SJCRH30 (cell line): ENCODE measurements around the gene MAPK12. TPM values are rescaled to one million over a fixed set of nuclear protein-coding genes. Genes with fewer than 3 reads are reported as not detected.
"Not testable (repeated sequence)": the region's sequence is repeated elsewhere in the genome, so short reads cannot be mapped to it uniquely, and the experiment has no call there.

ENCODE experiments used
- DNase-seq, 2 experiments: peaks; one replicate each; pipeline ENCODE4 v3.0.0-alpha.2; 2015 to 2020
- H3K27ac ChIP-seq: fragments of 250-450 bp; sonication (Bioruptor Pico); 2 replicates; pipeline ENCODE4 v1.5.1; 2020; ENCODE audit warnings: mild to moderate bottlenecking, moderate library complexity
- H3K27me3 ChIP-seq: fragments of 250-450 bp; sonication (Bioruptor Pico); 2 replicates; pipeline ENCODE4 v1.5.1; 2020; ENCODE audit warnings: mild to moderate bottlenecking, moderate library complexity
- H3K36me3 ChIP-seq: fragments of 250-450 bp; sonication (Bioruptor Pico); 2 replicates; pipeline ENCODE4 v1.5.1; 2020; ENCODE audit warnings: mild to moderate bottlenecking, moderate library complexity
- H3K4me1 ChIP-seq: fragments of 250-450 bp; sonication (Bioruptor Pico); 2 replicates; pipeline ENCODE4 v1.5.1; 2020; ENCODE audit warnings: mild to moderate bottlenecking, moderate library complexity
- H3K4me3 ChIP-seq: fragments of 250-450 bp; sonication (Bioruptor Pico); 2 replicates; pipeline ENCODE4 v1.5.1; 2020; ENCODE audit warnings: mild to moderate bottlenecking, moderate library complexity
- H3K9me3 ChIP-seq: fragments of 250-450 bp; sonication (Bioruptor Pico); replicated peaks from 2 replicates; pipeline ENCODE4 v1.5.1; 2020; ENCODE audit warnings: mild to moderate bottlenecking, moderate library complexity
- total RNA-seq: library from RNA; depleted of rRNA; stranded (reverse); fragments of >200 nt; shearing (Covaris generic); gene quantifications from 2 replicates; pipeline ENCODE4 v1.2.3, GENCODE V29; 2014; rRNA removed

Gene MAPK12
- total RNA-seq, 1 experiment from 2014 or later, result 54.0 TPM

- Histone ChIP-seq H3K36me3 (peaks cover 35% of the 10 kb centered on the region), H3K9me3 (no peaks in the 10 kb centered on the region), H3K4me1 (no peaks in the 10 kb centered on the region), H3K27ac (no peak overlapping the region), H3K27me3 (no peaks in the 10 kb centered on the region), H3K4me3 (no peak overlapping the region)
- DNase-seq, result no peak
These were observed 53.9 kb downstream of the MAPK12 start for GRCh38 chr22:50207383-50208140.

- H3K36me3 ChIP-seq, result peaks cover 27% of the 10 kb centered on the region
- H3K27ac ChIP-seq, result no peak overlapping the region
- H3K4me3 ChIP-seq, result no peak overlapping the region
- no peaks in the 10 kb centered on the region for H3K4me1 ChIP-seq
- DNase-seq, result peak; percentile 60 to 67
- H3K27me3 ChIP-seq, result no peaks in the 10 kb centered on the region
- H3K9me3 ChIP-seq, result no peaks in the 10 kb centered on the region
These were observed 54.9 kb downstream of the MAPK12 start for GRCh38 chr22:50206599-50206998.

GRCh38 chr22:50205781-50206569 is 55.5 kb downstream of the MAPK12 start:
- no peaks in the 10 kb centered on the region for H3K27me3 ChIP-seq
- H3K4me1 ChIP-seq, result no peaks in the 10 kb centered on the region
- no peak overlapping the region for H3K4me3 ChIP-seq
- DNase-seq, result no peak
- H3K27ac ChIP-seq, result no peak overlapping the region
- no peaks in the 10 kb centered on the region for H3K9me3 ChIP-seq
- H3K36me3 ChIP-seq, result peaks cover 21% of the 10 kb centered on the region

- not testable (repeated sequence) for H3K27me3 ChIP-seq, H3K4me3 ChIP-seq, H3K4me1 ChIP-seq, H3K9me3 ChIP-seq, DNase-seq, H3K27ac ChIP-seq
- peaks cover 19% of the 10 kb centered on the region for H3K36me3 ChIP-seq
These were observed 56.5 kb downstream of the MAPK12 start for GRCh38 chr22:50204998-50205397.

GRCh38 chr22:50204571-50204970 is 56.9 kb downstream of the MAPK12 start:
- Histone ChIP-seq H3K9me3 (no peaks in the 10 kb centered on the region), H3K27ac (no peak overlapping the region), H3K4me3 (no peak overlapping the region), H3K27me3 (no peaks in the 10 kb centered on the region), H3K4me1 (no peaks in the 10 kb centered on the region; the same call in 1 of the 2 replicates), H3K36me3 (peaks cover 19% of the 10 kb centered on the region)
- no peak for DNase-seq

GRCh38 chr22:50203288-50203687 is 58.2 kb downstream of the MAPK12 start:
- Histone ChIP-seq H3K36me3 (peaks cover 19% of the 10 kb centered on the region), H3K27me3 (no peaks in the 10 kb centered on the region), H3K9me3 (no peaks in the 10 kb centered on the region), H3K27ac (no peak overlapping the region), H3K4me3 (no peak overlapping the region), H3K4me1 (no peaks in the 10 kb centered on the region; the same call in 1 of the 2 replicates)
- no peak for DNase-seq

Other genes starting within 250 kb of the MAPK12 start
- gene IL17REL, start 248.9 kb downstream of the MAPK12 start, total RNA-seq, result not detected in 2 replicates
- not detected in 2 replicates for gene TTLL8, start 203.4 kb downstream of the MAPK12 start, total RNA-seq
- 0.04 and 0.18 TPM in 2 replicates for gene MLC1, start 176.3 kb downstream of the MAPK12 start, total RNA-seq
- not detected in 2 replicates for gene MOV10L1, start 171.7 kb downstream of the MAPK12 start, total RNA-seq
- not detected in 2 replicates for gene PANX2, start 91.0 kb downstream of the MAPK12 start, total RNA-seq
- 38.7 and 39.1 TPM in 2 replicates for gene TRABD, start 75.8 kb downstream of the MAPK12 start, total RNA-seq
- 15.4 and 16.4 TPM in 2 replicates for gene SELENOO, start 60.7 kb downstream of the MAPK12 start, total RNA-seq
- 27.8 and 40.2 TPM in 2 replicates for gene TUBGCP6, start 16.7 kb downstream of the MAPK12 start, total RNA-seq
- 11.2 and 21.4 TPM in 2 replicates for gene HDAC10, start 10.4 kb downstream of the MAPK12 start, total RNA-seq
- gene MAPK11, start 8.7 kb upstream of the MAPK12 start, total RNA-seq, result 3.2 and 4.2 TPM in 2 replicates
- 104 and 109 TPM in 2 replicates for gene PLXNB2, start 46.0 kb upstream of the MAPK12 start, total RNA-seq
- gene DENND6B, start 65.3 kb upstream of the MAPK12 start, total RNA-seq, result 0.08 and 0.18 TPM in 2 replicates
- 51.6 and 60.6 TPM in 2 replicates for gene PPP6R2, start 81.6 kb upstream of the MAPK12 start, total RNA-seq
- 90.2 and 100 TPM in 2 replicates for gene SBF1, start 213.4 kb upstream of the MAPK12 start, total RNA-seq
- gene ADM2, start 219.9 kb upstream of the MAPK12 start, total RNA-seq, result not detected in 2 replicates
- gene MIOX, start 225.2 kb upstream of the MAPK12 start, total RNA-seq, result not detected in 2 replicates
- gene LMF2, start 246.0 kb upstream of the MAPK12 start, total RNA-seq, result 39.2 and 48.8 TPM in 2 replicates
- 87.0 and 94.2 TPM in 2 replicates for gene NCAPH2, start 246.5 kb upstream of the MAPK12 start, total RNA-seq